GM19025 (cell line): ENCODE measurements around the gene CERS6.

Experiments used
- ATAC-seq: cut with Tn5 transposase; IDR thresholded peaks from one replicate; pipeline ENCODE4 v1.9.1; 2021; ENCODE audit warnings: mild to moderate bottlenecking, low read depth, moderate library complexity; ENCODE audit not compliant: unreplicated experiment

CERS6 gene

GRCh38 chr2:168528016-168528415 is 71.9 kb downstream of the CERS6 start:
- ATAC-seq, result no peak

DNA sequence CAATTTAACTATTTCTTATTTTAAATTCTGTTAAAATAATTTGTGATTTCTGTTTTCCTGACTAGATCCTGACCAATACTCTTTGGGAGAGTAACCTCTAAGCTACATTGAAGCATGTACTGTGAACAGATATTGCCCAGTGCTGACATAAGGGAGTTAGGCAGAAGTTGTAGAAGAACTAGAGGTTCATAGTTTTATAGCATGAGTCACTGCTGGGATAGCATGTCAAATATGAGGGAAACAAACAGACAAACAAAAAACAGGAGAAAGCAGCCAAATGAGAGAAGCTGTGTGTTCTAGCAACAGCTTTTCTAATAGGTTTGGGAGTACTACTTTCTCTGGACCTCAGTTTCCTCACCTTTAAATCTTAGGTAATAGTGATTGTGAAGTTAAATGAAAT is 72.4 kb downstream of the CERS6 start:
- ATAC-seq, result no peak

- ATAC-seq, result no peak
Observed at GRCh38 chr2:168529054-168529833, 73.2 kb downstream of the CERS6 start.

- no peak for ATAC-seq
Observed at GRCh38 chr2:168529900-168530561, 74.0 kb downstream of the CERS6 start.

DNA sequence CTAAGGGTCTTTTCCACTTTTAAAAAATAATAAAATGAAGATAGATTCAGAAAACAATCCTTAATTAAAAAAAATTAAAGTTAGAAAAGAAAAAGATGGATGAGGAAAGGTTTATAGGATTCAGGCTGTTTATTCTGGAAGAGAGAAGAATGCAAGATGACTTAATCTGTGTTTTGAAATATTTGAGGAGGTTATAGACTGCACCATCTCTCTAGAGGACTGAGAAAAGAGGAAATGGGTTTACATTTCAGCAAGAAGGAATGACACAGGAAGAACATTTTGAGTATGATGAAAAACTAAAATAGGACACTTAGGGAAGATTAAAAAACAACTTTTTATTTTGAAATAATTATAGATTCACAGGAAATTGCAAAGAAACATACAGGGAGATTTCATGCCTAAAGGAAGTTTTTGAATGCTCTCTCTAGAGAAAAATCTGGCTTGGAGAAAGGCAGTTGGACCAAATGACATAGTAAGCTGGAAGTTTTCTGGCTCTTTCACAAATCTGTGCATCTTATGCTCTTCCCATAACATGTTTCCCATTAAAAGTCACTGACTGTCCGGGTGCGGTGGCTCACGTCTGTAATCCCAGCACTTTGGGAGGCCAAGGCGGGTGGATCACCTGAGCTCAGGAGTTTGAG is 75.0 kb downstream of the CERS6 start:
- ATAC-seq, result no peak

DNA sequence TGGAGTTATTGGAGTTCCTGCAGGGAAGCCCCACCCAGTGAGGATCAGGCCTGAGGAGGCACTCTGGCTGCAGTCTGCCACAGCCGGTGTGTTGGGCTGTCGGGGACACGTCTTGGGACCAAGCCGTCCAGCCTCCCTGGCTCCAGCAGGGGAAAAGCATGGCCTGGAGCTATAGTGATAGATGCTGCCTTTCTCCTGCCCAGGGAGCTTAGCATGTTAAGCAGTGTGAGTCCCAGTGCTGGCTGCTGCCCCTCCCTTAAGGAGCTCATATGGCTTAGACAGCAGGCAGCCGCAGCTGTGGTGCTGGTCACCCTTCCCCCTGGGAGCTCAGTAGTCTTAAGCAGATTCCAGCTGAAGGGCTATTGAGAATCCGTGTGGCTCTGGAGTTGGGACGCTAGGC is 78.9 kb downstream of the CERS6 start:
- ATAC-seq, result no peak

GRCh38 chr2:168536925-168537466 is 80.9 kb downstream of the CERS6 start:
- ATAC-seq, result no peak

GRCh38 chr2:168538133-168538532 is 82.1 kb downstream of the CERS6 start:
- no peak for ATAC-seq

DNA sequence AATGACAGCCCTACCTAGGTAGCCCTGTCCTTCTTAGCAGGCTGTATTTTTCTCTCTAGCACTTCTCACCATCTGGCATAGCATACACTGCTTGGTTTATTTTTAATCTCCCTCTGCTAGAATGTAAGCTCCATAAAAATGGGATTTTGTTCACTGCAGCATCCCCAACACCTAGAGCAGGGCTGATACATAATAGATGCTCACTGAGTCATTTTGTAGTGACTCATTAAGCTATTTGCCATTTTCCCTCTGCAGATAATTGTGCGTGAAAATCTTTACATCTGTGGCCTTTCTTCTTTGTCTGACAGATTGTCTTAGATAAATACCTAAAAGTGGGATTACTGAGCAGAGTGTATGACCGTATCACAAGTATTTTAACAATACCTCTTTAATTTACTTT is 82.5 kb downstream of the CERS6 start:
- ATAC-seq, result no peak

DNA sequence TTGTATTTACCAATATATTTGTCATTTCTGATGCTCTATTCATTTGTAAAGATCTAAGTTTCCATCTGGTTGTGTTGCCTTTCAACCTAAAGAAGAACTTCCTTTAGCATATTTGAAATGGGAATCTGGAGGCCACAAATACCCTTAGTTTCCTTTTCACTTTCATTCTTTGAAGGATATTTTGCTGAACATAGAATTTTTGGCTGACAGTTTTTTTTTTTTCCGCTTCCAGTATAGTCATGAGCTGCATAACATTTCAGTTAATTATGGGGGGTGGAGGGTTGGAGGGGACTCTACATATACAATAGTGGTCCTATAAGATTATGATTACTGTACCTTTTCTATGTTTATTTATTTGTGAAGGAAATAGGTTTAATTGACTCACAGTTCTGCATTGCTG is 83.9 kb downstream of the CERS6 start:
- no peak for ATAC-seq

- ATAC-seq, result no peak
Observed at GRCh38 chr2:168541858-168542257, 85.8 kb downstream of the CERS6 start.

DNA sequence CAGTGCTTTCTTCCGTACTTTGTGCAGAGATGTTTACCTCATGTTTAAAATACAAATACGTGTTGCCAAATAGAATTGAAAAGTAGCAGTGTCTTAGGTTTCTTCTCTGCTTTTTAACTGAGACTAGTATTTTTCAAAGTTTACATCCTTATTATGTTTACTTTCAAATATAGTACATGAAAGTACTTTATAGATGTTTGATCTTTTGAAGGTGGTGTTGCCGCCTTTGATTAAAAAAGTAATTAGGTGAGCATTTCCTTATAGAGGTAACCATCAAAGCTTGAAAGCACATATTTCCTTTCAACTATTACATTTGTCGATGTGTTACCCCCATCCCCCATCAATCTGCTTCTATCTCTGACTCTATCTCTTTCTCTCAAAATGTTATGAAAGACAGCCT is 87.0 kb downstream of the CERS6 start:
- ATAC-seq, result no peak

GRCh38 chr2:168543935-168544334 is 87.9 kb downstream of the CERS6 start:
- no peak for ATAC-seq

DNA sequence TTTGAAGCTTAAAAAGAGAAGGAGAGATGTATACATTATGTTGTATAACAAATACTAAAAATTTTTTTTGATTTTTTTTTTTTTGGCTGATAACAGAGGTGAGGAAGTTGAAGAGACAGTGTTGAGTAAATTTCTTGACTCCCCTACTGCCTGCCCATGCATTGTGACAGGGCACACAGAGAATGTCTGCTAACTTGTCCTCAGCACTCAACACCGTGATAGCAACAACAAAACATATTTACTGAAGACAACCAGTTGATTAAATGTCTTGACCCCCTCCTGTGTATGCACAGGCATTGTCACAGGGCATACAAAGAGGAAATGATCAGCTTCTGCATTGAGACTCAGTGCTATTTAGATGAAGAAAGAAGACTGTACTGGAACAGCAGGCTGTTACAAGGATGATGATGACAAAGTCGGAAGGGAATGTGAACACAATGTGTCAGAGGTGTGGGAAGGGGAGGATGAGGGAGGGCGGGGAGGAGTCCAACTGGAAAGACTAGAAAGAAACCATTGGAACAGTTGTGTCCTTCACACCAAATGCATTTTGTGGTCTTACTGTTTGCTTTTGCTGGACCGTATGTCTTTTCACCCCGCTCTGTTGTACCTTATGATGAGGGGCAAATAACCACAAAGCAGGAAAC is 89.5 kb downstream of the CERS6 start:
- no peak for ATAC-seq

GRCh38 chr2:168550670-168551069 is 94.6 kb downstream of the CERS6 start:
- no peak for ATAC-seq

DNA sequence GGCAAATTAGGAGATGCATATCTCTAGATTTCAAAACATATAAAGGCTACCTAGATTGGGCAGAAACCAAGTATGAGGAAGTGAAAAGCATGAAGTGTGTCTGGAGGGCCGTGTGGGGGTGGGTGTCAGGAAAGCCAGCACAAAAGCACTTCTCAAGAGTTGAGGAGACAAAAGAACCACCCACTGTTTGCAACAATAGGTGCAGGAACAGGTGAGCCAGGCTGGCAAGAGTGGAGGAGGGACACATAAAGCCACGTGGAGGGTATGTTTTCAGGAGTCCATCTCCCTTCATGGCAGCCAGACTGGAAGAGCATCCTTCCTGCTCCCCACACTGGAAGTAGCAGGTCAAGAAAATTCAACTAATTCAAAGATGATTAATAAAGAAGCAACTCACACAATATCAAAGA is 96.4 kb downstream of the CERS6 start:
- peak; percentile 87 for ATAC-seq

GRCh38 chr2:168555283-168555682 is 99.2 kb downstream of the CERS6 start:
- no peak for ATAC-seq

GRCh38 chr2:168559187-168559586 is 103.1 kb downstream of the CERS6 start:
- no peak for ATAC-seq

DNA sequence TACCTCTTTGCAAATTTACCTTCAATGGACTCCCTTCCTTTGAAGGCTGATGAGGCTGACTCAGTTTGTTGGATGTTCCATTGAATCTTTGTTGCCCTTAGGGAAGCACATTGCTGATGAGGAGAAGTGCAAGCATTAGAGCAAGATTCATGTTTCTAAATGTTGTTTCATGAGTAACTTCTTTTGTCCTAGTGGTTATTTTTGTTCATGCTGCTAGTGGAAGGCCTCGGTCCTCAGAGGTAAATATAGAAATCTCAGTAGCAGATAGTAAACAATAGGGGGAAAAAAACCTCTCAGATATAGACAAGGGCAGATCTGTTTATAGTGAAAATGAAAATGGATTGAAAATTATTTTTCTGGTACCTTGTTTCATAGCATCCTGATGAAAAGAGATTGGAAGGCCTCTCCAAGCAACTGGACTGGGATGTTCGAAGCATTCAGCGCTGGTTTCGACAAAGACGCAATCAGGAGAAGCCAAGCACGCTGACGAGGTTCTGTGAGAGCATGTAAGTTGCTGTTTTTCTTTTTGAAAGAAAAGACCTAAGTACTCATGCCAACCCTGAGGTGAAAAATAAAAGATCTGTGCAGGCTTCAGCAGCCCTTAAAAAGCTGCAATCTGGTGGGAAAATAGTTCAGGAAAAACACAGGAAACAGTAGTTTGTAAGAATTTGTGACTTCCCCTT is 104.9 kb downstream of the CERS6 start:
- peak; percentile 64 for ATAC-seq

DNA sequence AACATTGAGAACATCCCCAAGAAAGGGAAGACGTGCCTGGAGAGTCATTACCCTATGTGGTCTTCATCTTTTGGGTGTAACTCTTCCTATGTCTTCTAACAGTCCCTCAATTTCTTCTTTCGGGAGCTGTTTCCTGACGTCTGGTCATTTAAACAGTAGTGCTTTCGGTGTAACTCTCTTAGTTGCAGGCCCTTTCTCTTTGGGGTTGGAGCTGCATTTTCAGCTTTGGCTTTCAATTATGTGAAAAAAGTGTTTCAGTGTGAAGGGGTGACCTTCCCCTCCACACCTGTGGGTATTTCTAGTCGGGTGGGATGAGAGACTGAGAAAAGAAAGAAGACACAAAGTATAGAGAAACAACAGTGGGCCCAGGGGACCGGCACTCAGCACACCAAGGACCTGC is 105.9 kb downstream of the CERS6 start:
- no peak for ATAC-seq
